HG03159 (cell line): ENCODE results near the gene SLC16A7.
"Not testable (repeated sequence)": the region's sequence is repeated elsewhere in the genome, so short reads cannot be mapped to it uniquely, and the experiment has no call there.

Experiments
- ATAC-seq: cut with Tn5 transposase; IDR thresholded peaks from one replicate; pipeline ENCODE4 v1.9.1; 2021; ENCODE audit warnings: mild to moderate bottlenecking, moderate library complexity; ENCODE audit not compliant: unreplicated experiment

Gene SLC16A7

DNA sequence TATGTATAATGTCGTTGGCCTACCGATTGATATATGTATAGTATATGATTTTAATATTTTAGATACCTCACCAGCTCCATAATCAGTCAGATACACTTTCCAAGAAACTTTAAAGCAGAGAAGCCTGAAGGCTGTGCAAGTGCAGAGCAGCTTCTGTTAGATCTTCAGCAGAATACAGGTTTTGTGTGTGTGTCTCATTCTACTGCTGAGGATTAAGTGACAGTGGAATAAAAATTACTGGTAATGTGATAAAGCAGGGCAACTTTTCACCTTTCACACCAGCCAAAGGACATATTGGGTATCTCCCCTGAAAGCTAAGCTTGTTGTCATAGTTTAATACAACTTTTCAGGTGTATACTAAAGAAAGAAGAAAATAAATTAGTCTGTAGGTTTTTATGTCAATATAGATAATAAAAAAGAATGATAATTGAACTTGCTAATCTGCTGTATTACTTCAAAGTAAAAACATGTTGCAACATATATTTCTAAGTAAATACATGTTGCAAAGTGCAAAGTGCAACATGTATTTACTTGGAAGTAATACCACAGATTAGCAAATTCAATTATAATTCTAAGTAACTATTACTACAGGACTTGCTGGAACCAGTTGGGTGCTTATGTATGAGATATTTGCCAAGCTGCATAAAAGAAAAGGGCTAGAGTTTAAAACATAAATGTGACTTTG, 128.3 kb downstream of the SLC16A7 start:
- no peak for ATAC-seq

DNA sequence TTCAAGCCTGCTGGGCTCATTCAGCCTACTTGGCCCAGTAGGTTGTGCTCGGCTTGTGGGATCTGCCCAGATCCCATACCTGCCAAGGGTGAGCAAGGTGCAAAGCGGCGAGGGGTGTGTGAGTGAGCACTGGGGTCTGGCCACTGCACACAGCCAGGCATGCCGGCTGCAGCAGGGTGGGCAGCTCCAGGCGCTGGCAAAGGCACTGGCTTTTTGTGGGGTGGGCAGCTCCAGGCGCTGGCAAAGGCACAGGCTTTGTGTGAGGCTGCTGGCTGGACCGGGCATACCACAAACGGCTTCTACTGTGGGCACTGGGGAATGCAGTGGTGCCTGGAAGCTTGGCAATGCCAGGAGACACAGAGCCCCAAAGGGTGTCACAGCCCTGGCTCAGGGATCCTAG, 137.4 kb downstream of the SLC16A7 start:
- no peak for ATAC-seq

DNA sequence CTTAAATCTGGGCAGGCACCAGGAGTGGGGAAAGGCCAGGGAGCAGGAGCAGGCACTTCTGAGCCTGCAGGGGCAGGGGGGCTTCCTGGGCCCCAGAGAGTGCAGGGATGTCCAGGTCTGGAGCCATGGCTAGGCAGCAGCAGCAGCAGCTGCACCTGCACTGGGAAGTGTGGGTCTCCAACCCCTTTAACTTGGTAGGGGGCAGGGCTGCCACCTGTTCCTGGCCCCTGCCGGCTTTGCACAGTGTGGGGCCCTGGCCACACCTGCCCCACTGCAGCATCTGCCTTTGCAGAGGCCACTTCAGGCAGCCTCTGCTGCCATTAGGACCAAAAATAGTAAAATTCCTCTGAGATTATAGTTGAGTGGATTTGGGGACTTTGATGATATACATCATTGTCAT, 138.5 kb downstream of the SLC16A7 start:
- no peak for ATAC-seq

DNA sequence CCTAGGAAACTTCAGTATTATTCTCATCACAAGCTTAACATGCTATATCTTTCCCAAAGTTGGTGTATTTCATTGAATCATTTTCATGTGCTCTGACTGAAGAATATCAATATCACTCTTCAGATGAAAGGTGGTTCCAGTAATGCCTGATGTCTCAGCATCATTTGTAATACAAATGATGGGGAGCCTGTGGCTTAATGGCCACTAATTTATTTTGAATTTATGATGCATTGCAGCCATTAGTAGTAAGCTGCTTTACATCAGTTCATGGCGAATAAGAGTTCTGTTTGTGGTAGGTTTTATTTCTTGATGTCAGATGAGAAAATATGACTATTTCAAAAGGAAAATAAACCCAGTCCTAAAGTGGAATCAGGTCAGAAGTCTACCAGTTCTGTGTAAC, 139.4 kb downstream of the SLC16A7 start:
- ATAC-seq, result no peak

DNA sequence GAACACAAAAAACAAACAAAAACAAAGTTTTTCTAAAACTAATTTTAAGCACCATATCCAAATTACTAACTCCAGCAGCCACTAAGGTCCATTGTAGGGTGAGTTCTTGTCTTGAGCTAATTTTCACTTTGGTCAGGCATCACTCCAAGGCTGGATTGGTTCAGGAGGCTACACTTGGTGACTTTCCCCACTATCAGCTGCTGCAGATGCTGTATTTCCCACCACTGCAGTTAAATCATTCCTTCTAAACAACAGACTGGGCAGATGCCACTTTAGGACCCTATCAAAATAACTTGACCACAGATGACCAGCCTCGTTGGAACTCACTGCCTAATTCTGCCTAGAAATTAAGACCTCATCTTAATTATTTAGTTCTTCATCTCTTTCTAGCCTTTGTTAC, 140.5 kb downstream of the SLC16A7 start:
- ATAC-seq, result no peak

DNA sequence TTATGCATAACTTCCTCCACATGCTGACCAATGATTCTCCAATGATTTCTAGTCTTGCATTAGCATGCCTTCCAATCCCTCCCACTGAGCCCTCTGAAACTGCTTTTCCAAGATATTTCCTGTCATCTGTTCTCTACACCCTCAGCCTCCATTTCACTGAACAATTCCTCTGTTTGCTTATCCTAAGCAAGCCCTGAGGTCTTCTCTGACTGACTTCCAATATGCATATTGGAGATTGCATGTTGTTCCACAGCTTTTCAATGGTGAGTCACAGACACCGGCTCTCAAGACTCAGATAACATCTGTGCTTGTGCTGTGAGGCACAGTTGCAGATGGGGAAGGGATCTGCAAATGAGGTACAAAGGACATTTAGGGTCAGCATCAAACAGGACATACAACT, 141.0 kb downstream of the SLC16A7 start:
- no peak for ATAC-seq

DNA sequence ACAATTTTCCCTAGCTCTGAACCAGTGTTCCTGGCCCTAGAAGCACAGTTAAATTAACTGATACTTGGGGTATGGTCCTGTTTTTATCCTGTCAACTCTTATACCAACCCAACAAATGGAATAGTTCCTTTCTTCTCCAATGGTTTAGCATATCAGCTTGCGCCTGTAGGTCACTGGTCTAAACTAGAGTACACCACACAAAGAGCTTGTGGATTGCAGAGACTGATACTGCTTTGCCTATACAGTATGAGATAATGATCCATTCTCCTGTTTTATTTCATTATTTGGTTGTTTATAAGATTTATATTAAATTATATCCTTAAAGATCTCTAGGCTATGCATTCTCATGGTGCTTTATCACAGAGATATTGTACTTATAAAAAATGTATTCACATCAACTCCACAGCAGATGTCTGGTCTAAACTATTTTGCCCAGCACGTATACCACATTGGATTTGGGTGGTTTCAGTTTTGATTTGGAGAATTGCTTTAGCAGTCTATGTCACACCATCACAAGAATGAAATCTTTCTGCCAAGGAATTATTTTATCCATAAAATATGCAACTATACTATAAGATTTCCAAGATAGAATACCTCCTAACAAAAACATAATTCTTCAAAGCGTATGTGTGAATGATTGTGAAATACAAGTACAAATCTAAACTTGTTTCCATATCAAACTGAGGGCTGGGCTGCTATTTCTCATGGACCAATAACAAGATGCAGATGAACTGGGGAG, 142.1 kb downstream of the SLC16A7 start:
- peak; percentile 62 for ATAC-seq

DNA sequence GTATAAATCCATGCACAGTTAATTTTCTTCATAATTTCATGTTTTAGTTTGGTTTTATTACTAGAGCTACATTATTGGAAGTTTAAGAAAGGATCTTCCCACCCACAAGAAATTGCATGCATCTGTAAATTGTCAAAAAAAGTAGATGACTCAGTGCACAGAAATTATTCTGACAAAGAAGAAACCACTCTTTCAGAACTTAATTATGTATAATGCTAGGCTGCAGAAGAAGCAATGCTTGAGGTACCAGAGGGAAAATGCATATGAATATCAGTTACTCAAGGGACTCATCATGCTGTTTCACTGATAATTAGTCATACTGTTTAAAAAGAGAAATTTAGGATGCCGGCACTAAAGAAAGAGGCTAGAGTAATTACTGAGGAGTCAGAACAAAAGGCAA, 147.0 kb downstream of the SLC16A7 start:
- ATAC-seq, result no peak

DNA sequence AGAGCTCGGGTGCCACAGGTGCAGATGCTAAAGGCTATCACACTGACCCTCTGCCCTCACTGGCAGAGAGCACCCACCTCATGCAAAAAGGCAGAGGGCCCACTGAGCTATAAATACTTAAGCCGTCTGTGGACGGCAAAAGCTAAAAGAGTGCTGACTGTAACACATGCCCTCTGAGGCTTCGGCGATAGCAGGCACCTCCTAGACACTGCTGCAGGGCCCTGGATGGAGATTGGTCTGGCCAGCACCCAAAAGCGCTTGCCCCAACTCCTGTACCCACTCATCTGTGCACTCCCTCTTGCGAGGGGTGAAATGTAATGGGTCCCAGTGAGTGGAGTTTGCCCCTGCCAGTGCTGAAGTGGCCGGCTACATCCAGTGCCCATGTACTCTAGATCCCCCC, 148.7 kb downstream of the SLC16A7 start:
- no peak for ATAC-seq

DNA sequence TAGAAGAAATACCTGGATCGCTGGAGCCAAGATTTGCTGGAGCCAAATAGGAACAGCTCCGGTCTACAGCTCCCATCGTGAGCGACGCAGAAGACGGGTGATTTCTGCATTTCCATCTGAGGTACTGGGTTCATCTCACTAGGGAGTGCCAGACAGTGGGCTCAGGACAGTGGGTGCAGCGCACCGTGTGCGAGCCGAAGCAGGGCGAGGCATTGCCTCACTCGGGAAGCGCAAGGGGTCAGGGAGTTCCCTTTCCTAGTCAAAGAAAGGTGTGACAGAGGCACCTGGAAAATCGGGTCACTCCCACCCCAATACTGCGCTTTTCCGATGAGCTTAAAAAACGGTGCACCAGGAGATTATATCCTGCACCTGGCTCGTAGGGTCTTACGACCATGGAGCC, 155.3 kb downstream of the SLC16A7 start:
- ATAC-seq, result not testable (repeated sequence)

DNA sequence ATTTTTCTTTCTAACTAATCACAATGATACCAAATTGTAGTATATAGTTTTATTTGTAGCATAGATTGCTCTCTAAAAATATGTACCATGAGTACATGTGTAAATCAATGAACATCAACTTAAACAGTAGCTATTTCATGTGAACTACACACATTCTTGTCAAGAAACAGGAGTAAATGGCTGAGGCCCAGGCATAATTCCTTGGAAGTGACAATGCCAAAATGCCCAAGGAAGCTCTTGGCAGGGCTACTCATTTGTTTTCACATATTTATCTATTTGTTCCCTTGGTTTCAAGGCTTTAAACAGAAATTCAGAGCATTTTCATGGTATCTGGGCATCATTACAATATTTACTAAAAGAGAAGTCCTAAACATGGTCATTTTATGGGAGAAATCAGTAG, 165.7 kb downstream of the SLC16A7 start:
- no peak for ATAC-seq

DNA sequence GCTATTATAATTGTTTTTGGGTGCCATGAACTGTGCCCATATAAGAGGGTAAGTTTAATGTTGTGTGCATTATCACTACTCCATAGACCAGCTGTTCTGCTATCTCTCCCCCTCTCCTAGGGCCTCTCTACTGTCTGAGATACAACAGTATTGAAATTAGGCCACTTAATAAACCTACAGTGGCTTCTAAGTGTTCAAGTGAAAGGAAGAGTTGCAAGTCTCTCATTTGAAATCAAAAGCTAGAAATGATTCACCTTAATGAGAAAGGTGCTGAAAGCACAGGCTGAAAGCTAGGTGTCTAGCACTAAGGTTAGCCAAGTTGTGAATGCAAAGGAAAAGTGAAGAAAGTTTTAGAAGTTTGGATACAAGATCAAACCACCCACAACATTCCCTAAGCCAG, 168.0 kb downstream of the SLC16A7 start:
- peak; percentile 64 for ATAC-seq

DNA sequence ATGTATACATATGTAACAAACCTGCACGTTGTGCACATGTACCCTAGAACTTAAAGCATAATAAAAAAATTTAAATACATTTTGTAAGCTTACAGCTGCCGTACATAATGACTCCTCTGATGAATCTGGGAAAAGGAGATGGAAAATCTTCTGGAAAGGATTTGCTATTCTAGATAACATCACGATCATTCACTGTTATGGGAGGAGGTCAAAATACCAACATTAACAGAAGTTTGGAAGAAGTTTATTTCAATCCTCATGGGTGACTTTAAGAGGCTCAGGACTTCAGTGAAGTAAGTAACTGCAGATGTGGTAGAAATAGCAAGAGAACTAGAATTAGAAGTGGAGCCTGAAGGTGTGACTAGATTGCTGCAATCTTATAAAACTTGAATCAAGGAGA, 172.2 kb downstream of the SLC16A7 start:
- no peak for ATAC-seq

DNA sequence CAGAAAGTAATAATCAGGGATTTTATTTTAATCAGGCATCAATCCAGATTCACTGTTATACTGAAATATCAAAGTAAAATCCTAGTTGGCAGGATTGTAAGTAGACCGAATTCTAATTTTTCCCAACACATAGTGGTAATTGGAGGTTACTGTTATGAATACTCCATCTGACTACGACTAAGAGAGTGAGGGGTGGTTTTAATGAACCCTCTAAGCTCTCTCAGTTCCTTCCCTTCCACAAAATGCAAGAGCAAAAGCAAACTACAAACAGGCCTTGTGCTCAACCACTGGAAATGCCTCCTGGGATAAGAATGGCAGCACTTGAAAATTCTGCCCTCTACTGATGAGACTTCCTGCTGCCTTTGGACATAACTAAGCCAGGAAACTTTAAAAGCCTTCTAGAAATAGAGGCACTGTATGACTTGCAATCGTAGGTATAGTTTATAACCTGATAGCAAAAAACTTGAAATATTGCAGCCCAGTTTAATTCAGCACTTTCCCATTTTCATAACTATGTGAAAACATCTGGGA, 184.8 kb downstream of the SLC16A7 start:
- ATAC-seq, result no peak

DNA sequence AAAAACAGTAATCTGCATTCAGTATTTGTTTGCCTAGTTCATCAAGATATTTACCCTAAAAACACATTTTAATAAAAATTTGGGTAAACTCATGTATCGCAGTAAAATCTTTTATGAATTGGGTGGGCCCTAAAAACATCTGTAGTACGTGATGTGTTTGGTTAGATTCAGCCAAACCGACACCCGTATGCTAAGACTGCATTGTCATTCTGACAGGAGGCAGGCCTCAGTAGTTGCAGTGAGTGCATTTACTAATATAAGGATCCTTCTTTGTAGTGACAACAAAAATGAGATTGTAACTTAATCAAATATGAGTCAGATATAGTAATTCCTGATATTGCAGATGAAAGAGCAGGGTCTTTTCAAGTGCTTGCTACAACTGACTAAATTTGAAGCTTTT, 191.8 kb downstream of the SLC16A7 start:
- ATAC-seq, result no peak

DNA sequence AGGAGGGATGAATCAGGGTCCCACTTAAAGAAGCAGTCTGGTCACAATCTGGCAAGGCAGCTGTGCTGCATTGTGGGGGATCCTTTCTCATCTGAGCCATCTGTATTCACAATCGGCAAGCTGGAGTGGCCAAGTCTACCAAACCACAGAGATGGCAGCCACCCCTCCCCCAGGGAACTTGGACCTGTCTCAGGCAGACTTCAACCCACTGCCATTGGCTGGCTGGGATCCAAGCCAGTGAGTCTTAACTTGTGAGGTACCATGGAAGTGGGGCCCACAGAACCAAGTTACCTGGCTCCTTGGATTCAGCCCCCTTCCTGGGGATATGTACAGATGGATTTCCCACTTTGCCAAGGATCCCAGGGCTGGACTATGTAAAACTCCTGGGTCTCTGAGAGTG, 196.8 kb downstream of the SLC16A7 start:
- ATAC-seq, result no peak

DNA sequence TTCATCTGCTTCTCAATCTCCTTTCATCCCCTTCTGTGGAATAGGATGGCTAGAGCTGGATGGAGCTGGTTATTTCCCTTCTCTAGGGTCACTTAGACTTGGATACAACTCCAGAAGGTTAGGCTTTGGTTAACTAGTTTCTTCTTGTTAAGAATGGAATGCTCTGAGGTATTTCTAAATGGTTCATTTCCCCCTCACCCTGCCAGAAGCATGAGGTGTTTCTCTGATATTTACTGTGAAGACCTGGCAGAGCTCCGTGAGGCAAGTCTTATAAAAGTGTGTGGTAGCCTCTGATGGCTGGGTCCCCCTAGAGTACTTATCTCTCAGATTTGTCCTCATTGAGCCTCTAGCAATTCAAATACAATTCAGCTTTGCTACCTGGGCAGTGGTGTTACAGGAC, 207.9 kb downstream of the SLC16A7 start:
- no peak for ATAC-seq

DNA sequence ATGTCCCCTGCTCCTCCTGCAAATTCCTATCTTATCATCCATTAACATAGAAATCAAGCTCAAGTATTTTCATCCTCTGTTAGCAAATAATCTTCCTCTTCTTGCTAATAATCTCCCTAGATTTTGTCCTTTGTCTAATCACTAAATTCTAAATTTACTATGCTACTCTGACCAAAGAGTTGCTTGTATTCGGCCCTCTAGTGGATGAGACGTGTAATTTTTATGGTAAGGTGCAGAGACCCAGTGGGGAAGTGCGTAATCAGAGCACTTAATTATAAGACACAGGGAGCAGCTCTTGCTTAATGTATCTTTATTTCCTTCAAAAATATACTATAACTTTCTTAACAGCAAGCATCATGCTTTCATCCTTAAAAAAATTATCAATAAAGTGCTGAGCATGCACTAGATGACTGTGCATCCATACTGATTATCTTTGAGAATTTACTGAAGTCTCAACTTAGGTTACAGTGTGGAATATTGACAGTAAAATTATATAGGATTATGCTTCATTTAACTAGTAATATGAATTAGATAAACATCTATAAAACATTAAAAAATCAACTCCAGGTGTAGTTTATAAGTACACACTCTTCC, 212.6 kb downstream of the SLC16A7 start:
- ATAC-seq, result peak; percentile 96

DNA sequence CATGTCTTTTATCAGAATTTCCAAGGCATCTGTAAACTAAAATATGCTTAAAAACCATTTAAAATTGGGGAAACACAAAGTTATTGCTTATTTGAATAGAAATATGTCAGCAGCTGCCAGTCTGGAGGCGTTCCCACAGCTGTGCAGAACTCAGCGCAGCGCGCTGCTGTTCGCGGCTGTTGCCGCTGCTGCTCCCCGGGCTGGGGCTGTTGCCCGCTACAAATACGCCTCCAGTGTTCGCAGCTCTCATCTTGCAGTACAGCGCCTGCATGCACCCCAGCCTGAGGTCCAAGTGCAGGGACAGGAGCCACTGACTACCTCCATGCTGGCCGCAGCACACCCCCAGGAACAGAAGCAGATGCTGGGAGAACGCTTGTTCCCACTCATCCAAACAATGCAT, 216.2 kb downstream of the SLC16A7 start:
- no peak for ATAC-seq

DNA sequence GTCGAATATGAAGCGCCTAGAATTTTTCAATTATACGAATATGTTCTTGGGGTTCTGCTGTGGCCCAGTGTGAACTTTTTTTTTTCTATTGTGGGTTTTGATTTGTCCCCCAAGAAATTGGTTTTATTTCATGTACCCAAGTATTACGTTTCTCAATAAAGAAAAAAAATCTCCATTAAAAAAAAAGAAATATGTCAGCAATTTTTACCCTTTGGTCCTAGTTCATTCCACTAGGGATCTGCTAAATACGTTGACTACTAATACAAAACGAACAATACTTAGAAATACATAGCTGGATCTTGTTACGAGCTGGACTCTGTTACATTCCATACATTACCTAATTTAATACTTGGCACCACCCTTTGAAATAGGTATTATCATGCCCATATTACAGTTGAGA, 216.9 kb downstream of the SLC16A7 start:
- no peak for ATAC-seq

DNA sequence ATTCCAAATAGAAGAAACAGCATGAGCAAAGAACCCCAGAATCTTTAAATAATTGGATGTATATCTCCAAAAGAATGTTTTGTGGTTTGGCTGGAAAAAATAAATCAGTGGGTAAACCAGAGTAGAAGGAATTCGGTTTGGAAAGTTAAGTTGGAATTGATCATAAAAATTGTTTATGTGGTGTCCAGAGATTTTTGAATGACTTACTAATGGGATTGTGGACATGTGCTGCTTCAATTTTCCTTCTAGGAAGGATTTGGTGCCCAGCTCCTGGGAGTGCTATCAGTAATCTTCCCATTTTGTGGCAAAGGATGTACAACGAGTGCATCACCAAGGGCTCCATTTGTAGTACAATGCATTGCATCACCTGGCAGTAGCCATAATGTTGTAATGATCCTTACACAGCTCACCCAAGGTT, 224.8 kb downstream of the SLC16A7 start:
- ATAC-seq, result no peak

DNA sequence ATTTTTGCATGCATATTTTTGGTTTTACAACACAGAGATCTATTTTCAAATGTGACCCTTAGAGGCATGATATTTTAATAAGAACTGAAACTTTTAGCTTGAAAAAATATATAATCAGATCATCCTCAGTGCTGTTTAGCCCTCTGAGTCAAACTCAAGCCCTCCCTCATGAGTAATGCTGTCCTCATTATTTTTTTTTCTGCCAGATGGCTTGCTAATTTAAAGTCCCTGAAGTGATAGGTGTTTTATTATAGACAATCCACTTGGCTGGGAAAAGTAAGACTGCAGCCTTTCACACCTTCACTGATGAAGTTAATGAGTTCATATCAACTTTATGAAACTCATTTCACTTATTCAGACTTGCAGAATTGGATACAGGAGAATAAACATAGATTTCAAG, 227.7 kb downstream of the SLC16A7 start:
- no peak for ATAC-seq
